GM23338 (cell line): ENCODE data around the gene HBZ. TPM values are rescaled to one million over a fixed set of nuclear protein-coding genes. Genes with fewer than 3 reads are reported as not detected.
"Not testable (repeated sequence)": the region's sequence is repeated elsewhere in the genome, so short reads cannot be mapped to it uniquely, and the experiment has no call there.

Experiments
- ATAC-seq: fragments of 200-7000 bp; cut with Tn5 transposase; 3 replicates; pipeline ENCODE4 v1.9.1; 2020
- DNase-seq: peaks from one replicate; pipeline ENCODE4 v3.0.0-alpha.2; 2015; ENCODE audit warnings: low spot score
- H2AFZ ChIP-seq: fragments of 200-600 bp; sonication (generic); 2 replicates; pipeline ENCODE4 v1.8.0; 2016; ENCODE audit warnings: antibody characterized with exemption, mild to moderate bottlenecking, moderate library complexity
- H3F3A ChIP-seq: fragments of 200-600 bp; sonication (generic); replicated peaks from 2 replicates; pipeline ENCODE4 v1.8.0; 2017; ENCODE audit warnings: antibody characterized with exemption, mixed run types, low read depth
- H3K27ac ChIP-seq: fragments of 200-600 bp; sonication (generic); 2 replicates; pipeline ENCODE4 v1.6.1; 2016; ENCODE audit warnings: low read depth
- H3K27me3 ChIP-seq: fragments of 200-600 bp; sonication (generic); 2 replicates; pipeline ENCODE4 v1.8.0; 2016; ENCODE audit warnings: mild to moderate bottlenecking, mixed run types, moderate library complexity; ENCODE audit not compliant: insufficient read depth
- H3K36me3 ChIP-seq: fragments of 200-600 bp; sonication (generic); 2 replicates; pipeline ENCODE4 v1.8.0; 2016; ENCODE audit warnings: mild to moderate bottlenecking; ENCODE audit not compliant: insufficient read depth
- H3K4me1 ChIP-seq: fragments of 200-600 bp; sonication (generic); 2 replicates; pipeline ENCODE4 v1.8.0; 2016; ENCODE audit warnings: mild to moderate bottlenecking, moderate library complexity; ENCODE audit not compliant: insufficient read depth
- H3K4me2 ChIP-seq: fragments of 200-600 bp; sonication (generic); 2 replicates; pipeline ENCODE4 v1.7.1; 2017; ENCODE audit warnings: mixed run types
- H3K4me3 ChIP-seq: fragments of 200-600 bp; sonication (generic); 2 replicates; pipeline ENCODE4 v1.6.1; 2016; ENCODE audit warnings: mixed run types
- H3K79me2 ChIP-seq: fragments of 200-600 bp; sonication (generic); replicated peaks from 2 replicates; pipeline ENCODE4 v1.8.0; 2017; ENCODE audit warnings: mild to moderate bottlenecking; ENCODE audit not compliant: insufficient read depth
- H3K9me2 ChIP-seq: fragments of 200-600 bp; sonication (generic); 2 replicates; pipeline ENCODE4 v1.8.0; 2017; ENCODE audit not compliant: insufficient read depth
- H4K20me1 ChIP-seq: fragments of 200-600 bp; sonication (generic); replicated peaks from 2 replicates; pipeline ENCODE4 v1.8.0; 2017; ENCODE audit warnings: mild to moderate bottlenecking; ENCODE audit not compliant: insufficient read depth
- H3K27ac Mint-ChIP-seq: 2 replicates; pipeline ENCODE4 v1.8.0; 2020; ENCODE audit warnings: inconsistent platforms, mild to moderate bottlenecking, moderate library complexity, mixed read lengths
- H3K27me3 Mint-ChIP-seq: 3 replicates; pipeline ENCODE4 v1.8.0; 2022; ENCODE audit warnings: low read depth, mild to moderate bottlenecking, moderate library complexity, mixed read lengths, inconsistent platforms; ENCODE audit not compliant: insufficient read depth, poor library complexity
- H3K36me3 Mint-ChIP-seq: 3 replicates; pipeline ENCODE4 v1.8.0; 2021; ENCODE audit warnings: low read depth, mild to moderate bottlenecking, inconsistent platforms, moderate library complexity, mixed read lengths
- H3K4me1 Mint-ChIP-seq: 3 replicates; pipeline ENCODE4 v1.8.0; 2020; ENCODE audit warnings: mild to moderate bottlenecking, inconsistent platforms, mixed read lengths
- H3K4me3 Mint-ChIP-seq: 3 replicates; pipeline ENCODE4 v1.8.0; 2021; ENCODE audit warnings: moderate library complexity, mild to moderate bottlenecking, inconsistent platforms, mixed read lengths
- H3K9me3 Mint-ChIP-seq: 3 replicates; pipeline ENCODE4 v1.8.0; 2020; ENCODE audit warnings: moderate library complexity, mild to moderate bottlenecking, inconsistent platforms, mixed read lengths
- CREB1 ChIP-seq: fragments of 250-450 bp; sonication (Bioruptor Pico); IDR thresholded peaks from 2 replicates; pipeline ENCODE4 v1.5.0; 2020; ENCODE audit warnings: low read depth, mild to moderate bottlenecking, moderate library complexity
- EZH2 ChIP-seq: fragments of 200-600 bp; sonication (generic); IDR thresholded peaks from one replicate; pipeline ENCODE4 v1.8.0; 2017; ENCODE audit warnings: antibody characterized with exemption, mild to moderate bottlenecking, low read depth; ENCODE audit not compliant: unreplicated experiment
- STAT1 ChIP-seq: IDR thresholded peaks from one replicate; pipeline ENCODE4 v1.6.1; 2016; ENCODE audit warnings: antibody characterized with exemption; ENCODE audit not compliant: unreplicated experiment
- ZNF114 ChIP-seq: fragments of 250-450 bp; sonication (Bioruptor Pico); IDR thresholded peaks from 2 replicates; pipeline ENCODE4 v1.5.0; 2020; ENCODE audit warnings: mild to moderate bottlenecking, moderate library complexity
- ZNF331 ChIP-seq: fragments of 250-450 bp; sonication (Bioruptor Pico); IDR thresholded peaks from 2 replicates; pipeline ENCODE4 v1.5.0; 2020; ENCODE audit warnings: low read depth, mild to moderate bottlenecking, moderate library complexity
- ZNF462 ChIP-seq: fragments of 250-450 bp; sonication (Bioruptor Pico); IDR thresholded peaks from 2 replicates; pipeline ENCODE4 v1.5.0; 2020; ENCODE audit warnings: mild to moderate bottlenecking, moderate library complexity
- polyA plus RNA-seq: library from polyadenylated mRNA; unstranded; fragments of >200 nt; fragmentation: Nextera tagmentation; extraction: Ambion mirVana; gene quantifications from 2 replicates; pipeline ENCODE4 v1.2.1, GENCODE V29; 2016
- total RNA-seq: library from RNA; depleted of rRNA; stranded (reverse); fragments of >200 nt; shearing (Covaris generic); gene quantifications from 2 replicates; pipeline ENCODE4 v1.2.3, GENCODE V29; 2014

The HBZ gene
- total and polyA plus RNA-seq, 2 experiments from 2014 or later: 0.39 TPM; not detected in 1

GRCh38 chr16:122361-122760 is 30.1 kb upstream of the HBZ start (continued):
- TF ChIP-seq ZNF462 (CRISPR knock-in tag) (no peak), CREB1 (CRISPR knock-in tag) (no peak)

GRCh38 chr16:123558-124350 is 28.7 kb upstream of the HBZ start:
- not testable (repeated sequence) for H3K27ac Mint-ChIP-seq, H3K27ac ChIP-seq, H3K79me2 ChIP-seq, H3K9me3 Mint-ChIP-seq, ATAC-seq, H3K27me3 Mint-ChIP-seq, H3K4me1 ChIP-seq, H2AFZ ChIP-seq, H3K27me3 ChIP-seq, H4K20me1 ChIP-seq, DNase-seq, H3K4me1 Mint-ChIP-seq, H3K9me2 ChIP-seq, H3K4me2 ChIP-seq, H3K4me3 ChIP-seq, H3K36me3 ChIP-seq, H3K36me3 Mint-ChIP-seq, H3F3A ChIP-seq, H3K4me3 Mint-ChIP-seq

- no peaks in the 10 kb centered on the region for H3K36me3 ChIP-seq
- no peak for ATAC-seq
- Mint-ChIP-seq H3K4me3 (no peak overlapping the region), H3K4me1 (peaks cover 3% of the 10 kb centered on the region; the same call in 1 of the 3 replicates), H3K36me3 (no peaks in the 10 kb centered on the region), H3K27me3 (peaks cover 2% of the 10 kb centered on the region), H3K27ac (no peak overlapping the region), H3K9me3 (no peaks in the 10 kb centered on the region)
- DNase-seq: no peak
- no peak overlapping the region for H2AFZ ChIP-seq
- H3K9me2 ChIP-seq: no peaks in the 10 kb centered on the region
- H3K4me3 ChIP-seq: no peak overlapping the region
- peaks cover 12% of the 10 kb centered on the region for H4K20me1 ChIP-seq
- no peak overlapping the region for H3K4me2 ChIP-seq
- H3K27ac ChIP-seq: no peak overlapping the region
- no peaks in the 10 kb centered on the region for H3K27me3 ChIP-seq
- 0 out of 2 replicates have a peak, but pooled peaks cover 3% of the 10 kb centered on the region for H3K79me2 ChIP-seq
- 0 out of 2 replicates have a peak, but pooled peaks cover 3% of the 10 kb centered on the region for H3F3A ChIP-seq
- H3K4me1 ChIP-seq: no peaks in the 10 kb centered on the region; the same call in 1 of the 2 replicates
- TF ChIP-seq STAT1 (no peak), ZNF114 (no peak), EZH2 (no peak), CREB1 (CRISPR knock-in tag) (no peak), ZNF331 (CRISPR knock-in tag) (no peak)
Measured at GRCh38 chr16:125011-125410, 27.4 kb upstream of the HBZ start.
